ENCODE data around the gene LEMD2. TPM values are rescaled to one million over a fixed set of nuclear protein-coding genes. Genes with fewer than 3 reads are reported as not detected.
A peak's percentile ranks its signal among the peaks of the same experiment; 100 is the strongest.

Gene LEMD2
- total and polyA plus RNA-seq, 4 donors, result 30.0 to 85.2 (median 65.0) TPM

- DNase-seq (ENCODE audit: low read depth in 4 of 6, low spot score in 6 of 6), result peak in 1 of 6 donors; percentile 54
- no peaks in the 10 kb centered on the region for H3K27me3 ChIP-seq (ENCODE audit: control insufficient read depth, insufficient read depth, low read length)
- no peak overlapping the region for H3K27ac ChIP-seq (ENCODE audit: low read depth, low read length)
- H3K9me3 ChIP-seq (ENCODE audit: control insufficient read depth, insufficient read depth, low read length), result no peaks in the 10 kb centered on the region
- H3K36me3 ChIP-seq (ENCODE audit: control insufficient read depth, insufficient read depth, low read length), result no peaks in the 10 kb centered on the region
- no peak overlapping the region for H3K4me3 ChIP-seq (ENCODE audit: low read depth, low read length)
- H3K4me1 ChIP-seq (ENCODE audit: control insufficient read depth, insufficient read depth, low read length), result peaks cover 25% of the 10 kb centered on the region
- WGBS (ENCODE audit: insufficient coverage), result 32% methylated on average over 15 of the region's 15 CpGs
Observed at GRCh38 chr6:33828764-33829731, 40.1 kb upstream of the LEMD2 start.

GRCh38 chr6:33828452-33828763, 39.5 kb upstream of the LEMD2 start:
- WGBS (ENCODE audit: insufficient coverage), result no CpG with 5 or more reads among the region's 4 CpGs
- H3K4me1 ChIP-seq (ENCODE audit: control insufficient read depth, insufficient read depth, low read length), result peaks cover 25% of the 10 kb centered on the region
- no peaks in the 10 kb centered on the region for H3K36me3 ChIP-seq (ENCODE audit: control insufficient read depth, insufficient read depth, low read length)
- H3K9me3 ChIP-seq (ENCODE audit: control insufficient read depth, insufficient read depth, low read length), result no peaks in the 10 kb centered on the region
- no peak for DNase-seq (ENCODE audit: low read depth in 4 of 6, low spot score in 6 of 6)
- no peak overlapping the region for H3K4me3 ChIP-seq (ENCODE audit: low read depth, low read length)
- H3K27me3 ChIP-seq (ENCODE audit: control insufficient read depth, insufficient read depth, low read length), result no peaks in the 10 kb centered on the region
- H3K27ac ChIP-seq (ENCODE audit: low read depth, low read length), result no peak overlapping the region

- WGBS (ENCODE audit: insufficient coverage), result 55% methylated on average over 7 of the region's 14 CpGs
- Histone ChIP-seq H3K4me3 (ENCODE audit: low read depth, low read length) (no peak overlapping the region), H3K27me3 (ENCODE audit: control insufficient read depth, insufficient read depth, low read length) (no peaks in the 10 kb centered on the region), H3K4me1 (ENCODE audit: control insufficient read depth, insufficient read depth, low read length) (peaks cover 27% of the 10 kb centered on the region), H3K9me3 (ENCODE audit: control insufficient read depth, insufficient read depth, low read length) (no peaks in the 10 kb centered on the region), H3K36me3 (ENCODE audit: control insufficient read depth, insufficient read depth, low read length) (no peaks in the 10 kb centered on the region), H3K27ac (ENCODE audit: low read depth, low read length) (no peak overlapping the region)
- DNase-seq (ENCODE audit: low read depth in 4 of 6, low spot score in 6 of 6), result no peak
Observed at GRCh38 chr6:33827546-33828451, 38.9 kb upstream of the LEMD2 start.

GRCh38 chr6:33826537-33826936, 37.6 kb upstream of the LEMD2 start:
- H3K27me3 ChIP-seq (ENCODE audit: control insufficient read depth, insufficient read depth, low read length), result no peaks in the 10 kb centered on the region
- 76% methylated on average over 2 of the region's 2 CpGs for WGBS (ENCODE audit: insufficient coverage)

GRCh38 chr6:33824461-33825154, 35.7 kb upstream of the LEMD2 start:
- Histone ChIP-seq H3K4me1 (ENCODE audit: control insufficient read depth, insufficient read depth, low read length) (peaks cover 43% of the 10 kb centered on the region), H3K27ac (ENCODE audit: low read depth, low read length) (no peak overlapping the region), H3K9me3 (ENCODE audit: control insufficient read depth, insufficient read depth, low read length) (no peaks in the 10 kb centered on the region), H3K27me3 (ENCODE audit: control insufficient read depth, insufficient read depth, low read length) (no peaks in the 10 kb centered on the region), H3K4me3 (ENCODE audit: low read depth, low read length) (no peak overlapping the region), H3K36me3 (ENCODE audit: control insufficient read depth, insufficient read depth, low read length) (no peaks in the 10 kb centered on the region)
- DNase-seq (ENCODE audit: low read depth in 4 of 6, low spot score in 6 of 6), result no peak
- WGBS (ENCODE audit: insufficient coverage), result 78% methylated on average over 14 of the region's 15 CpGs

More at GRCh38 chr6:33826537-33826936, 37.6 kb upstream of the LEMD2 start:
- no peak for DNase-seq (ENCODE audit: low read depth in 4 of 6, low spot score in 6 of 6)
- Histone ChIP-seq H3K4me3 (ENCODE audit: low read depth, low read length) (no peak overlapping the region), H3K4me1 (ENCODE audit: control insufficient read depth, insufficient read depth, low read length) (peaks cover 32% of the 10 kb centered on the region), H3K27ac (ENCODE audit: low read depth, low read length) (no peak overlapping the region), H3K36me3 (ENCODE audit: control insufficient read depth, insufficient read depth, low read length) (no peaks in the 10 kb centered on the region), H3K9me3 (ENCODE audit: control insufficient read depth, insufficient read depth, low read length) (no peaks in the 10 kb centered on the region)

- no peak overlapping the region for H3K27ac ChIP-seq (ENCODE audit: low read depth, low read length)
- 100% methylated on average over 2 of the region's 2 CpGs for WGBS (ENCODE audit: insufficient coverage)
- no peak overlapping the region for H3K4me3 ChIP-seq (ENCODE audit: low read depth, low read length)
- no peaks in the 10 kb centered on the region for H3K9me3 ChIP-seq (ENCODE audit: control insufficient read depth, insufficient read depth, low read length)
- no peak for DNase-seq (ENCODE audit: low read depth in 4 of 6, low spot score in 6 of 6)
- no peaks in the 10 kb centered on the region for H3K36me3 ChIP-seq (ENCODE audit: control insufficient read depth, insufficient read depth, low read length)
- peaks cover 39% of the 10 kb centered on the region for H3K4me1 ChIP-seq (ENCODE audit: control insufficient read depth, insufficient read depth, low read length)
- no peaks in the 10 kb centered on the region for H3K27me3 ChIP-seq (ENCODE audit: control insufficient read depth, insufficient read depth, low read length)
Observed at GRCh38 chr6:33823806-33824205, 34.9 kb upstream of the LEMD2 start.

- H3K4me1 ChIP-seq (ENCODE audit: control insufficient read depth, insufficient read depth, low read length), result peaks cover 30% of the 10 kb centered on the region
- no peaks in the 10 kb centered on the region for H3K9me3 ChIP-seq (ENCODE audit: control insufficient read depth, insufficient read depth, low read length)
- H3K27me3 ChIP-seq (ENCODE audit: control insufficient read depth, insufficient read depth, low read length), result no peaks in the 10 kb centered on the region
- H3K4me3 ChIP-seq (ENCODE audit: low read depth, low read length), result no peak overlapping the region
- DNase-seq (ENCODE audit: low read depth in 4 of 6, low spot score in 6 of 6), result no peak
- 27% methylated on average over 9 of the region's 10 CpGs for WGBS (ENCODE audit: insufficient coverage)
- no peak overlapping the region for H3K27ac ChIP-seq (ENCODE audit: low read depth, low read length)
- no peaks in the 10 kb centered on the region for H3K36me3 ChIP-seq (ENCODE audit: control insufficient read depth, insufficient read depth, low read length)
Observed at GRCh38 chr6:33822575-33823395, 33.9 kb upstream of the LEMD2 start.

- Histone ChIP-seq H3K9me3 (ENCODE audit: control insufficient read depth, insufficient read depth, low read length) (no peaks in the 10 kb centered on the region), H3K27me3 (ENCODE audit: control insufficient read depth, insufficient read depth, low read length) (no peaks in the 10 kb centered on the region), H3K36me3 (ENCODE audit: control insufficient read depth, insufficient read depth, low read length) (no peaks in the 10 kb centered on the region), H3K4me3 (ENCODE audit: low read depth, low read length) (no peak overlapping the region), H3K27ac (ENCODE audit: low read depth, low read length) (no peak overlapping the region), H3K4me1 (ENCODE audit: control insufficient read depth, insufficient read depth, low read length) (peaks cover 18% of the 10 kb centered on the region)
- 66% methylated on average over 4 of the region's 7 CpGs for WGBS (ENCODE audit: insufficient coverage)
- no peak for DNase-seq (ENCODE audit: low read depth in 4 of 6, low spot score in 6 of 6)
Observed at GRCh38 chr6:33820784-33821520, 32.0 kb upstream of the LEMD2 start.

Measured in spinal cord (tissue), 10 donors.